Neutrophil (primary cell): ENCODE results near the gene BTBD7.

ENCODE experiments used
- H3K27ac ChIP-seq: fragments of 200-600 bp; sonication (generic); 2 replicates; pipeline ENCODE4 v1.5.1; 2016; ENCODE audit warnings: mild to moderate bottlenecking, moderate library complexity
- H3K27me3 ChIP-seq: fragments of 200-600 bp; sonication (generic); 2 replicates; pipeline ENCODE4 v1.6.0; 2016; ENCODE audit warnings: mild to moderate bottlenecking
- H3K36me3 ChIP-seq: fragments of 200-600 bp; sonication (generic); 2 replicates; pipeline ENCODE4 v1.5.1; 2017
- H3K4me1 ChIP-seq, 2 experiments: fragments of 200-600 bp in 1 of 2; sonication (generic) in 1 of 2; 1 replicate in 1 of 2; 2 replicates in 1 of 2; pipeline versions ENCODE4 v1.5.1 to v1.6.1; 2013 to 2016; ENCODE audit warnings: low read depth in 1 of 2, low read length in 1 of 2, mild to moderate bottlenecking in 1 of 2, moderate library complexity in 1 of 2; ENCODE audit not compliant: control insufficient read depth in 1 of 2, insufficient read depth in 1 of 2
- H3K4me3 ChIP-seq, 2 experiments: fragments of 200-600 bp in 1 of 2; sonication (generic) in 1 of 2; 1 replicate in 1 of 2; 2 replicates in 1 of 2; pipeline ENCODE4 v1.5.1; 2013 to 2016; ENCODE audit warnings: low read depth in 1 of 2, low read length in 1 of 2, mild to moderate bottlenecking in 1 of 2, moderate library complexity in 1 of 2
- H3K9me3 ChIP-seq: fragments of 200-600 bp; sonication (generic); 2 replicates; pipeline ENCODE4 v1.5.1; 2016
- CTCF ChIP-seq: fragments of 200-600 bp; sonication (generic); IDR thresholded peaks from 2 replicates; pipeline ENCODE4 v1.5.1; 2016; ENCODE audit warnings: antibody characterized with exemption

BTBD7 gene

GRCh38 chr14:93332853-93333630 lies at the start of gene BTBD7:
Gene BTBD7, minus strand, starts transcription at chr14:93333036. Its CDS starts 36,985 bp downstream, at chr14:93296051.
- peak within 1 kb of the TSS; percentile 69 to 86 for H3K4me3 ChIP-seq
- no peak for TF ChIP-seq CTCF

DNA sequence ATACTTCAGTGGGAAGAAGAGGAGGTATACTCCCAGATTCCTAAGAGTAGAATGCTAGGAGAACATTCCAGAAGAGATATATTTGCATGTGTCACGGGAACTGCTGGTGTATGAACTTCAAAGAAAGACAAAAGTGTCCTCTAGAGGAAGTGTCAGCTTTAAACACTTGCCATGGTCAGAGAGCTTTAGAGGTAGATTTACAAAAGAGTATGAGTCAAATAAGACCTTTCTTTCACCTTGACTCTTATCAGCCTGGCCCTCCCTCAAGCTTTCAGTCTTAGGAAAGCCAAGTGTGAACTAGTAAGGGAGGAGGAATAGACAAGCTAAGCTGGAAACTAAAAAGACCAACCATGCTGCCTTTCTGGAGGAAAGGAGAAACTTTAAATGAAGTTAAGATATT lies 48.8 kb upstream of the BTBD7 start:
- no peaks in the 10 kb centered on the region for H3K9me3 ChIP-seq
- H3K27me3 ChIP-seq = peaks cover 23% of the 10 kb centered on the region
- H3K27ac ChIP-seq = no peak overlapping the region
- no peaks in the 10 kb centered on the region for H3K36me3 ChIP-seq
- no peak overlapping the region for H3K4me3 ChIP-seq
- TF ChIP-seq CTCF = no peak
- H3K4me1 ChIP-seq = no peaks in the 10 kb centered on the region

More at GRCh38 chr14:93332853-93333630, at the start of gene BTBD7:
- H3K4me1 ChIP-seq = peaks cover 27 to 36% of the 10 kb centered on the region in 2 experiments
- H3K27ac ChIP-seq = peak within 1 kb of the TSS; percentile 93
- no peaks in the 10 kb centered on the region for H3K36me3 ChIP-seq
- H3K27me3 ChIP-seq = no peaks in the 10 kb centered on the region
- no peaks in the 10 kb centered on the region for H3K9me3 ChIP-seq

GRCh38 chr14:93379831-93380230 lies 47.0 kb upstream of the BTBD7 start:
- H3K9me3 ChIP-seq = no peaks in the 10 kb centered on the region
- H3K27ac ChIP-seq = no peak overlapping the region
- H3K4me1 ChIP-seq = no peaks in the 10 kb centered on the region
- TF ChIP-seq CTCF = no peak
- no peaks in the 10 kb centered on the region for H3K36me3 ChIP-seq
- H3K27me3 ChIP-seq = peaks cover 23% of the 10 kb centered on the region
- H3K4me3 ChIP-seq = no peak overlapping the region

DNA sequence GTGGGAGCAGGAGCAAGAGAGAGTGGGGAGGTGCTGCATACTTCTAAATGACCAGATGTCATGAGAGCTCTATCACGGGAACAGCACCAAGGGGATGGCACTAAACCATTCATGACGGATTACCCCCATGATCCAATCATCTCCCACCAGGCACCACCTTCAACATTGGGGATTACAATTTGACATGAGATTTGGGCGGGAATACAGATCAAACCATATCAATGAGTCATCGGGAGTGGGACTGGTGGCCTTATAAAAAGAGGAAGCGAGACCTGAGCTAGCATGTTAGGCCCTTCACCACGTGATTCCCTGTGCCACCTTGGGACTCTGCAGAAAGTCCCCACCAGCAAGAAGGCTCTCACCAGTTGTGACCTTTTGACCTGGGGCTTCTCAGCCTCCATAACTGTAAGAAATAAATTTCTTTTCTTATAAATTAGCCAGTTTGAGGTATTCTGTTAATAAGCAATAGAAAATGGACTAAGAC lies 42.9 kb upstream of the BTBD7 start:
- TF ChIP-seq CTCF = no peak
- no peak overlapping the region for H3K27ac ChIP-seq

DNA sequence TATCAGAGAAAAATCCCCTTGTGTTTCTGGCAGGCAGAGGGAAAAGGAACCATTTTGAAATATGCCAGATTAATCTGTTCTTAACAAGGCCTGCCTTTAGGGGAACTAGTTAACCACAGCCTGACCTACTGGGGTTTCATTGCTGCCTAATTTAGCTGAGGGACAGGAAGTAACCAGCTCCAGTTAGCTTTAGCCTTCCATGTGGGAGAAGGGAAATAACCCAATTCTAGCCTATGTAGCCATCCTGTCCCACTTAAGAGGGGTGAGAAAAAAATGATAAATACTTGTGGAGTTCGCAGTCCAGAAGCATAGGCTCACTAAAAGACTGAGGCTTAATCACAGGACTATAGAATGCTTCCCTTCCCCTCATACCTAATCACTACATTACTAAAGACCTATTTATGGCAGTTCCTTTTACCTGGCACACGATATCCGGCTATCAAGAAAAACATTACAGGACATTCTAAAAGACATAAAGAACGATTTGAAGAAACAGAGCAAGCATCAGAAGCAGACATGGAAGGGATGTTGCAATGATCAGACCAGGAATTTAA lies 37.0 kb upstream of the BTBD7 start:
- no peaks in the 10 kb centered on the region for H3K4me1 ChIP-seq
- no peak overlapping the region for H3K27ac ChIP-seq
- H3K27me3 ChIP-seq = no peaks in the 10 kb centered on the region
- H3K36me3 ChIP-seq = no peaks in the 10 kb centered on the region
- H3K4me3 ChIP-seq = no peak overlapping the region
- no peaks in the 10 kb centered on the region for H3K9me3 ChIP-seq
- TF ChIP-seq CTCF = no peak

More for the DNA sequence above, 42.9 kb upstream of the BTBD7 start:
- Histone ChIP-seq H3K9me3 (no peaks in the 10 kb centered on the region), H3K36me3 (no peaks in the 10 kb centered on the region), H3K4me1 (no peaks in the 10 kb centered on the region), H3K27me3 (peaks cover 12% of the 10 kb centered on the region), H3K4me3 (no peak overlapping the region)
